GM12878 (cell line): Measurements from ENCODE around the gene SCARB1. TPM values are rescaled to one million over a fixed set of nuclear protein-coding genes. Genes with fewer than 3 reads are reported as not detected.

ENCODE experiments used
- ATAC-seq: fragments of 200-7000 bp; cut with Tn5 transposase; 3 replicates; pipeline ENCODE4 v1.9.1; 2020; ENCODE audit warnings: mild to moderate bottlenecking, moderate library complexity
- BruUV-seq: library from RNA; stranded (reverse); fragments of 400-500 nt; replicated peaks from 2 replicates; lab custom pipeline; 2021; lab: Mats Ljungman, UMichigan
- CTCF ChIA-PET: fragments of 300-600 bp; sonication (Branson Sonifier 250); formaldehyde crosslinking; extraction: SDS; loops from one replicate; lab custom pipeline; 2021; ENCODE audit warnings: inconsistent platforms; lab: Yijun Ruan, JAX
- POLR2A ChIA-PET: fragments of 350-600 bp; formaldehyde crosslinking; extraction: SDS; loops from one replicate; lab custom pipeline; 2021; ENCODE audit warnings: inconsistent platforms; lab: Charles Lee
- RAD21 ChIA-PET: fragments of 300-600 bp; sonication (Branson Sonifier 250); formaldehyde crosslinking; loops from one replicate; lab custom pipeline; 2023; ENCODE audit warnings: antibody characterized with exemption; ENCODE audit not compliant: unreplicated experiment; lab: Charles Lee
- SMC1A ChIA-PET: fragments of 300-600 bp; sonication (Branson Sonifier 250); formaldehyde crosslinking; loops from one replicate; lab custom pipeline; 2023; ENCODE audit not compliant: unreplicated experiment, uncharacterized antibody; lab: Charles Lee
- DNase-seq: peaks from one replicate; pipeline ENCODE4 v3.0.0-alpha.2; 2011; ENCODE audit warnings: low read depth, low spot score
- FAIRE-seq: peaks from 3 replicates; lab custom pipeline; 2011; peaks lifted over from hg19 to GRCh38; lab: Jason Lieb, UNC
- H2AFZ ChIP-seq: 2 replicates; pipeline ENCODE4 v1.6.0; 2011; ENCODE audit warnings: low read depth, low read length, control low read depth; ENCODE audit not compliant: control insufficient read depth
- H3K27ac ChIP-seq: 2 replicates; pipeline ENCODE4 v1.5.1; 2011; ENCODE audit warnings: control low read depth; ENCODE audit not compliant: control insufficient read depth, insufficient read depth
- H3K27me3 ChIP-seq, 2 experiments: replicated peaks in 1 of 2; 2 replicates each; pipeline versions ENCODE4 v1.6.0 to v1.6.1; 2011; ENCODE audit warnings: low read length in 1 of 2; ENCODE audit not compliant: control insufficient read depth in 2 of 2, insufficient read depth in 2 of 2
- H3K36me3 ChIP-seq, 2 experiments: 2 replicates each; pipeline ENCODE4 v1.5.1; 2011; ENCODE audit warnings: low read length in 1 of 2; ENCODE audit not compliant: control insufficient read depth in 2 of 2, insufficient read depth in 2 of 2
- H3K4me1 ChIP-seq: 2 replicates; pipeline ENCODE4 v1.6.1; 2011; ENCODE audit warnings: mild to moderate bottlenecking, low read length, moderate library complexity, mixed read lengths; ENCODE audit not compliant: control insufficient read depth, insufficient read depth
- H3K4me2 ChIP-seq: 2 replicates; pipeline ENCODE4 v1.6.0; 2011; ENCODE audit warnings: control low read depth; ENCODE audit not compliant: control insufficient read depth, insufficient read depth
- H3K4me3 ChIP-seq: fragments of 200-600 bp; sonication (generic); 2 replicates; pipeline ENCODE4 v1.5.1; 2016
- H3K79me2 ChIP-seq: 2 replicates; pipeline ENCODE4 v1.6.0; 2011; ENCODE audit warnings: low read length; ENCODE audit not compliant: control insufficient read depth, insufficient read depth
- H3K9ac ChIP-seq: 2 replicates; pipeline ENCODE4 v1.8.0; 2011; ENCODE audit warnings: low read length, control low read depth, mixed read lengths; ENCODE audit not compliant: control insufficient read depth, insufficient read depth
- H3K9me3 ChIP-seq: replicated peaks from 3 replicates; pipeline ENCODE4 v1.5.1; 2011; ENCODE audit warnings: mild to moderate bottlenecking, low read length; ENCODE audit not compliant: control insufficient read depth, insufficient read depth
- H4K20me1 ChIP-seq: 2 replicates; pipeline ENCODE4 v1.6.0; 2011; ENCODE audit not compliant: control insufficient read depth, insufficient read depth
- ASH2L ChIP-seq: fragments of 300-600, 200-600 bp; sonication (generic); IDR thresholded peaks from 2 replicates; pipeline ENCODE4 v1.6.1; 2017; ENCODE audit warnings: low read depth, mild to moderate bottlenecking, borderline replicate concordance
- CUX1 ChIP-seq: IDR thresholded peaks from 2 replicates; pipeline ENCODE4 v1.6.1; 2012; ENCODE audit warnings: improper control_type of control experiment, low read depth, low read length; ENCODE audit not compliant: insufficient replicate concordance
- E4F1 ChIP-seq: fragments of 450-650 bp; IDR thresholded peaks from 2 replicates; pipeline ENCODE4 v1.6.1; 2018; ENCODE audit warnings: borderline replicate concordance, mild to moderate bottlenecking; ENCODE audit not compliant: partially characterized antibody
- ELK1 ChIP-seq: IDR thresholded peaks from 2 replicates; pipeline ENCODE4 v1.6.1; 2012; ENCODE audit warnings: low read depth, low read length, improper control_type of control experiment
- PAX5 ChIP-seq: IDR thresholded peaks from 2 replicates; pipeline ENCODE4 v1.6.1; 2011; ENCODE audit warnings: low read depth, low read length, borderline replicate concordance
- SIX5 ChIP-seq: IDR thresholded peaks from 2 replicates; pipeline ENCODE4 v1.6.1; 2011; ENCODE audit warnings: mild to moderate bottlenecking, low read depth, low read length, moderate library complexity; ENCODE audit not compliant: severe bottlenecking
- SMAD1 ChIP-seq: fragments of 450-650 bp; IDR thresholded peaks from 2 replicates; pipeline ENCODE4 v1.6.1; 2018; ENCODE audit warnings: mild to moderate bottlenecking, low read depth; ENCODE audit not compliant: partially characterized antibody
- SRF ChIP-seq, 2 experiments: IDR thresholded peaks; 2 replicates each; pipeline ENCODE4 v1.6.1; 2011; ENCODE audit warnings: low read depth in 2 of 2, low read length in 2 of 2, mild to moderate bottlenecking in 1 of 2, moderate library complexity in 1 of 2
- SUZ12 ChIP-seq: fragments of 200-600 bp; sonication (generic); IDR thresholded peaks from one replicate; pipeline ENCODE4 v1.6.1; 2018; ENCODE audit warnings: antibody characterized with exemption, mild to moderate bottlenecking; ENCODE audit not compliant: unreplicated experiment
- WGBS: methylation state at CpG from one replicate; pipeline ENCODE4 v1.1.6; 2016; ENCODE audit warnings: low lambda C conversion rate; ENCODE audit not compliant: insufficient replicate concordance, insufficient coverage; ENCODE audit errors: missing lambda C conversion rate; 5-methylcytosine and 5-hydroxymethylcytosine counted together
- in situ Hi-C: fragments of 300-500 bp; cut with MboI; formaldehyde crosslinking; loops from 9 replicates; pipeline ENCODE4 v1.14.3; 2018; ENCODE audit warnings: mixed read lengths
- intact Hi-C: fragments of 100-400 bp; cut with micrococcal nuclease; formaldehyde crosslinking; loops from one replicate; pipeline ENCODE4 v1.14.2; 2022; ENCODE audit not compliant: unreplicated experiment
- polyA plus RNA-seq, 11 experiments: library from polyadenylated mRNA; depleted of rRNA in 4 of 11; unstranded in 6 of 11; stranded (reverse) in 5 of 11; fragments of >200 nt; fragmentation: Nextera tagmentation in 4 of 11; fragmentation: Illumina TruSeq in 1 of 11; extraction: Ambion mirVana in 4 of 11; extraction: Trizol in 1 of 11; gene quantifications; 1 replicate in 1 of 11; 2 replicates in 10 of 11; pipeline versions ENCODE4 v1.2.1 to v1.2.3, GENCODE V29; 2011 to 2016; ENCODE audit warnings: inconsistent platforms in 2 of 11, missing spikeins in 2 of 11, low read depth in 1 of 11
- total RNA-seq, 4 experiments: library from RNA; depleted of rRNA in 3 of 4; stranded (reverse); fragments of >200 nt in 3 of 4; fragmentation: Illumina TruSeq in 1 of 4; extraction: Trizol in 1 of 4; gene quantifications; 2 replicates each; pipeline versions ENCODE4 v1.2.1 to v1.2.3, GENCODE V29; 2013 to 2021

SCARB1 gene
- total and polyA plus RNA-seq, 10 of the 15 experiments (the other 5 are each of a cell fraction or from before 2014, with no cell fraction given), result 0.34 to 104 (median 63.1) TPM

- no peak for TF ChIP-seq CUX1
- no peak for TF ChIP-seq SIX5
These were observed 32.1 kb downstream of the SCARB1 start (continued) for GRCh38 chr12:124831590-124831989.

- H3K4me2 ChIP-seq, result no peak overlapping the region
- intact Hi-C loops (no loop called here), in situ Hi-C loops (no loop called here)
- SMC1A ChIA-PET, result no interaction called here
- H3K9ac ChIP-seq, result no peak overlapping the region
- H3K79me2 ChIP-seq, result peaks cover 37% of the 10 kb centered on the region
- no peak overlapping the region for H2AFZ ChIP-seq
- no TSS peak for BruUV-seq
- TF ChIP-seq PAX5 (no peak), ELK1 (no peak), SRF (IDR thresholded peaks at IDR 0.05; ENCODE audit: low read depth in 2 of 2, low read length in 2 of 2) (no peak), SUZ12 (no peak), E4F1 (no peak), SMAD1 (no peak), ASH2L (no peak)
- RAD21 ChIA-PET, result no interaction called here
- H3K36me3 ChIP-seq, result peaks cover 0 to 20% of the 10 kb centered on the region in 2 experiments; a peak in 3 of 4 replicates
- DNase-seq (no peak), ATAC-seq (no peak), FAIRE-seq (no peak)
- CTCF ChIA-PET, result no interaction called here
- H3K9me3 ChIP-seq, result peaks cover 5% of the 10 kb centered on the region; the same call in 1 of the 3 replicates
- peaks cover 17% of the 10 kb centered on the region for H3K4me1 ChIP-seq
- H3K4me3 ChIP-seq, result no peak overlapping the region
- POLR2A ChIA-PET, result interaction anchor here (3.3 kb wide), 1 partner anchor 31 kb away, joined by 12 read pairs; no protein-coding TSS in a partner anchor
- no peaks in the 10 kb centered on the region for H3K27me3 ChIP-seq
- H3K27ac ChIP-seq, result no peak overlapping the region
- H4K20me1 ChIP-seq, result no peaks in the 10 kb centered on the region
- WGBS, result 93% methylated on average over 6 of the region's 6 CpGs
These were observed 33.4 kb downstream of the SCARB1 start for GRCh38 chr12:124830306-124830705.
